ENCODE measurements around the gene UQCRC1.

UQCRC1 gene

DNA sequence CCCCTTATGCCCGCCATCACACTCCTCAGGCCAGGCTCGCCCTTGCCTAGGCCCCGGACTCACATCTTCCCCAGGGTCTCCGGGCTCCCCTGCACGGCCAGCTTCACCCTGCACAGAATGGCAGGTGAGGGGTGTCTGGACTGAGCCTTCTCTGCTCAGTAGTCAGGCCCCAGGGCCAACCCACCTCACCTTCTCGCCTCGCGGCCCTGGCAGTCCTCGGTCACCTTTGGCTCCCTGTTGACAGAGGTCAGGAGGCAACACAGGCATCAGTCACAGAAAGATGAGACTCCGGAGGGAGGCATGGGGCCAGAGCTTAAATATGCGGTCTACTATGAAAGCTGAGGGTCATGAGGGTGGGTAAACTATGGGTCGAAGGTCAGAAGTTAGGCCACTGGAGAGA, 37.5 kb downstream of the UQCRC1 start:
- Histone ChIP-seq H3K27me3 (no peaks in the 10 kb centered on the region), H3K4me1 (no peaks in the 10 kb centered on the region), H3K4me3 (ENCODE audit: low read depth, low read length) (no peak overlapping the region), H3K36me3 (no peaks in the 10 kb centered on the region), H3K9me3 (no peaks in the 10 kb centered on the region)
- TF ChIP-seq, protein P1, sequence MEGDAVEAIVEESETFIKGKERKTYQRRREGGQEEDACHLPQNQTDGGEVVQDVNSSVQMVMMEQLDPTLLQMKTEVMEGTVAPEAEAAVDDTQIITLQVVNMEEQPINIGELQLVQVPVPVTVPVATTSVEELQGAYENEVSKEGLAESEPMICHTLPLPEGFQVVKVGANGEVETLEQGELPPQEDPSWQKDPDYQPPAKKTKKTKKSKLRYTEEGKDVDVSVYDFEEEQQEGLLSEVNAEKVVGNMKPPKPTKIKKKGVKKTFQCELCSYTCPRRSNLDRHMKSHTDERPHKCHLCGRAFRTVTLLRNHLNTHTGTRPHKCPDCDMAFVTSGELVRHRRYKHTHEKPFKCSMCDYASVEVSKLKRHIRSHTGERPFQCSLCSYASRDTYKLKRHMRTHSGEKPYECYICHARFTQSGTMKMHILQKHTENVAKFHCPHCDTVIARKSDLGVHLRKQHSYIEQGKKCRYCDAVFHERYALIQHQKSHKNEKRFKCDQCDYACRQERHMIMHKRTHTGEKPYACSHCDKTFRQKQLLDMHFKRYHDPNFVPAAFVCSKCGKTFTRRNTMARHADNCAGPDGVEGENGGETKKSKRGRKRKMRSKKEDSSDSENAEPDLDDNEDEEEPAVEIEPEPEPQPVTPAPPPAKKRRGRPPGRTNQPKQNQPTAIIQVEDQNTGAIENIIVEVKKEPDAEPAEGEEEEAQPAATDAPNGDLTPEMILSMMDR (IDR thresholded peaks at IDR 0.05; ENCODE audit: low read depth, low read length), result no peak
- DNase-seq, result no peak

DNA sequence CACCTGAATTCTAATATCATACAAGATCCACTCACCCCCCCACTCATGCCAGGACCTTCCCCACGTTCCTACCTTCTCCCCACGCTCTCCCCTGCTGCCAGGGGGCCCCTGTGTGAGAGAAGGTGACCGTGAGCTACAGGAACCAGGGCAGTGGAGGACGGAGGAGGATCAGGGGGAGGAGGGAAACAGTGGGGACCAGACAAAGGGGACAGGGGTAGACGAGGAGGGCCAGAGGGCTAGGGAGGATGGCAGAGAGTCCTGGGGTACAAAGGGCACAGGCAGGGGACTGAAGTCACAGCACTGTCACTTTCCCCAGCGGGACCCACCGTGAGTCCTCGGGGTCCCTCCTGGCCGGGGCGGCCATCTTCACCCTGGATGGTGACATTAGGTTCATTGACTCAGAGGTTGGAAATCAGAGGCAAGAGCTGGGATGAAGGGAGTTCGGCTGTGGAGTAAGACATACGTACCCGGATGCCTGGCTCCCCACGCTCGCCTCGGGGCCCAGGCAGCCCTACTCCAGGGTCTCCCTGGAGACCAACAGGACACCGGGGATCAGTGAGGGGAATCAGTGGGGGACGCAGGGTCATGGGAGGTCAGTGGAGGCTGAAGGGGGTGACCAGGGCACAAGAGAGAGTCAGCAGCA, 39.5 kb downstream of the UQCRC1 start:
- Histone ChIP-seq H3K9me3 (no peaks in the 10 kb centered on the region), H3K4me3 (ENCODE audit: low read depth, low read length) (no peak overlapping the region), H3K36me3 (no peaks in the 10 kb centered on the region), H3K27me3 (no peaks in the 10 kb centered on the region), H3K4me1 (peaks cover 8% of the 10 kb centered on the region)
- no peak for DNase-seq
- TF ChIP-seq, protein P1 (IDR thresholded peaks at IDR 0.05; ENCODE audit: low read depth, low read length), result no peak

DNA sequence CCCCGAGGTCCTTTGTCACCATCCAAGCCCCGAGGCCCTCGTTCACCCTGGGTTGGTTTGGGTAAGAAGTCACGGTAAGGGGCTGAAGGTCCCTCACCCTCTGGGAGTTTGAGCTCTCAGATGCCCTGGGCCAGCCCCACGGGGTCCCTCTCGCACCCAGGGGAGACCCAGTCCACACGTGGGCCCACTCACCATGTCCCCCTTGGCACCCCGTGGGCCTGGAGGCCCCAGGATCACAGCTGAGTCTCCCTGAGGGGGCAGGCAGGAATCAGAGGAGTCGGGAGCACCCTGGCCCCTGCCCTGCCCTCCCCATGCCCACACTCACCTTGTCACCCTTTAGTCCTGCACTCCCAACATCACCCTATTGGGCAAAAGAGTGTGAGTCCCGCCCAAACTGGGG, 40.0 kb downstream of the UQCRC1 start:
- DNase-seq, result no peak
- Histone ChIP-seq H3K4me3 (ENCODE audit: low read depth, low read length) (no peak overlapping the region), H3K4me1 (peaks cover 8% of the 10 kb centered on the region), H3K9me3 (no peaks in the 10 kb centered on the region), H3K36me3 (no peaks in the 10 kb centered on the region), H3K27me3 (no peaks in the 10 kb centered on the region)
- TF ChIP-seq, protein P1 (IDR thresholded peaks at IDR 0.05; ENCODE audit: low read depth, low read length), result no peak

DNA sequence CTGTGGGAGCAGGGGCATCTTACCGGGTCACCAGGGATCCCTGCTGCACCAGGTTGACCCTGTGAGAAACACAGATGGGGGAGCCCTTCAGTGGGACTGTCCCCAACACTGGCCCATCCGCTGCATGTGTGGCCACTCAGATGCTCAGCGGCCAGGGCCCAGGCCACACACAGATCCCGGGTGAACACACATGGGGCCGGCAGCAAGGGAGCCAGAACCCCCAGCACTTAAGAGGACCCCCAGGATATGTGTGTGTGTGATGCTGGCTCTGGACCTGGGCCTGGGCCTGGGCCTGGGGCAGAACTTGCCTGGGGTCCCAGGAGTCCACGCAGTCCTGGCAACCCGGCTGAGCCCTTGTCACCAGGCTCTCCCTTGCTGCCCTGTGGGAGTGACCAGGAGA, 41.0 kb downstream of the UQCRC1 start:
- no peak for DNase-seq
- no peaks in the 10 kb centered on the region for H3K9me3 ChIP-seq
- H3K4me3 ChIP-seq (ENCODE audit: low read depth, low read length), result no peak overlapping the region
- no peaks in the 10 kb centered on the region for H3K36me3 ChIP-seq
- H3K4me1 ChIP-seq, result peaks cover 8% of the 10 kb centered on the region
- no peaks in the 10 kb centered on the region for H3K27me3 ChIP-seq
- TF ChIP-seq, protein P1 (IDR thresholded peaks at IDR 0.05; ENCODE audit: low read depth, low read length), result no peak

DNA sequence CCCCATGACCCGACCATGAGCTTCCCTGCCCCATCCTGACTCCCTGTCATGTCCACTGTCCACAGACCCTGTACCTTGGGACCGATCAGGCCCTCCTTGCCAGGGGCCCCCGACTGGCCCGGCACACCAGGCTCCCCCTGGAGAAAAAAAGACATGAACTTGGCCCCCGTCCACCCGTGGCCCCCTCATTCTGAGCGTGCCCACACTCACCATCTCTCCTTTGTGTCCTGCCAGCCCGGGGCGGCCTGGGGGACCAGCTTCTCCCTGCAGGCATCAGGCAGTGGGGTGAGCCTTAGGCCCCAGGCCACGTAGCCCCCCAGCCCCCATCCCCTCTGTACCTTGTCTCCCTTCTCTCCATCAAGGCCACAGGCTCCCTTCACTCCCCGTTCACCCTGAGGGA, 41.9 kb downstream of the UQCRC1 start:
- Histone ChIP-seq H3K9me3 (no peaks in the 10 kb centered on the region), H3K4me3 (ENCODE audit: low read depth, low read length) (no peak overlapping the region), H3K4me1 (peaks cover 8% of the 10 kb centered on the region), H3K36me3 (no peaks in the 10 kb centered on the region), H3K27me3 (no peaks in the 10 kb centered on the region)
- DNase-seq, result no peak
- TF ChIP-seq, protein P1 (IDR thresholded peaks at IDR 0.05; ENCODE audit: low read depth, low read length), result no peak

DNA sequence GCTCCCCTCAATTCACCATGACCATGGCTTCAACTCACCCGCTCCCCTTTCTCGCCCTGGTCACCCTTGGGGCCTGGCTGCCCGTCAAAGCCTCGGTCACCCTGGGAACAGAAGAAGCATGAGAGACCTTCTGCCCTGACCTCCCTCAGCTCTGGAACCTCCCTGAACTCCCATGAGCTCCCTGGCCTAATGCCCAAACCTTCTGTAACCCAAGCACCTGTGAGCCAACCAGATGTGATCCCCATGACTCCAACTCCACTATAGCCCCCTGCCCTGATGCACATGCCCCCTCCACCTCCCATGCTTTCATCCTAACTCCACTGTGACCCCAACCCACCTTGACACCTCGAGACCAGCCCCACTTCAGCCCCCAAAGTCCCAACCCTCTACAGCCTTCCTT, 42.4 kb downstream of the UQCRC1 start:
- Histone ChIP-seq H3K4me3 (ENCODE audit: low read depth, low read length) (no peak overlapping the region), H3K36me3 (no peaks in the 10 kb centered on the region), H3K9me3 (no peaks in the 10 kb centered on the region), H3K4me1 (peaks cover 8% of the 10 kb centered on the region), H3K27me3 (no peaks in the 10 kb centered on the region)
- TF ChIP-seq, protein P1 (IDR thresholded peaks at IDR 0.05; ENCODE audit: low read depth, low read length), result no peak
- no peak for DNase-seq
